HepG2 (cell line): ENCODE measurements around the gene SMARCC1.

Experiments
- FOXK2 ChIP-seq: fragments of 450-650 bp; IDR thresholded peaks from 2 replicates; pipeline ENCODE4 v1.6.1; 2016
- RORA ChIP-seq: sonication (generic); formaldehyde crosslinking; IDR thresholded peaks from 2 replicates; pipeline ENCODE4 v1.5.0; 2020; ENCODE audit warnings: mild to moderate bottlenecking, missing genetic modification reagents, moderate library complexity
- YY1 ChIP-seq: IDR thresholded peaks from 2 replicates; pipeline ENCODE4 v1.6.1; 2011; ENCODE audit warnings: low read length, low read depth, moderate library complexity, mild to moderate bottlenecking; ENCODE audit not compliant: insufficient read depth, insufficient replicate concordance

DNA sequence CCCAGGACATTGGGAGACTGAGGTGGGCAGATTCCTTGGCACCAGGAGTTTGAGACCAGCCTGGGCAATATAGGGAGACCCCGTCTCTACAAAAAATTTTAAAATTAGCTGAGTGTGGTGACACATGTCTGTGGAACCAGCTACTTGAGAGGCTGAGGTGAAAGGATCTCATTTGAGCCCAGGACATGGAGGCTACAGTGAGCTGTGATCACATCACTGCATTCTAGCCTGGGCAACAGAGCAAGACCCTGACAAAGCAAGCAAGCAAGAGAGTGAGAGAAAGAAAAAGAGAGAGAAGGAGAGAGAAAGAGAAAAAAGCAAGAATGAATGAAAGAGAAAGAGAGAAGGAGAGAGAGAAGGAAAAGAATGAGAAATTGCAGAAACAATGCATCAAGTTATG is 150.9 kb downstream of the SMARCC1 start:
- TF ChIP-seq FOXK2 (no peak), RORA (CRISPR knock-in tag) (no peak), YY1 (no peak)
